Keratinocyte (primary cell): Measurements from ENCODE around the gene AGPS. TPM values are rescaled to one million over a fixed set of nuclear protein-coding genes. Genes with fewer than 3 reads are reported as not detected.

Experiments used
- DNase-seq: peaks from one replicate; pipeline ENCODE4 v3.0.0-alpha.2; 2011; ENCODE audit warnings: low read depth, missing footprints, low spot score
- FAIRE-seq: peaks from 2 replicates; lab custom pipeline; 2011; peaks lifted over from hg19 to GRCh38; lab: Jason Lieb, UNC
- H2AFZ ChIP-seq: 2 replicates; pipeline ENCODE4 v1.6.0; 2012; ENCODE audit warnings: low read length, control low read depth, inconsistent platforms; ENCODE audit not compliant: control insufficient read depth
- H3K27ac ChIP-seq: 2 replicates; pipeline ENCODE4 v1.5.1; 2011; ENCODE audit warnings: low read length; ENCODE audit not compliant: control insufficient read depth, insufficient read depth
- H3K27me3 ChIP-seq: 3 replicates; pipeline ENCODE4 v1.6.0; 2011; ENCODE audit warnings: low read length; ENCODE audit not compliant: control insufficient read depth, insufficient read depth; ENCODE audit errors: extremely low read depth
- H3K36me3 ChIP-seq, 2 experiments: 2 replicates in 1 of 2; 3 replicates in 1 of 2; pipeline ENCODE4 v1.5.1; 2011; ENCODE audit warnings: low read length in 2 of 2, mild to moderate bottlenecking in 1 of 2; ENCODE audit not compliant: control insufficient read depth in 2 of 2, insufficient read depth in 2 of 2; ENCODE audit errors: extremely low read depth in 1 of 2
- H3K4me1 ChIP-seq: 3 replicates; pipeline ENCODE4 v1.5.1; 2011; ENCODE audit warnings: low read length; ENCODE audit not compliant: control insufficient read depth, insufficient read depth; ENCODE audit errors: extremely low read depth
- H3K4me2 ChIP-seq: 3 replicates; pipeline ENCODE4 v1.6.0; 2011; ENCODE audit warnings: low read depth, low read length; ENCODE audit not compliant: control insufficient read depth, insufficient read depth; ENCODE audit errors: extremely low read depth
- H3K4me3 ChIP-seq, 3 experiments: fragments of 200-600 bp in 1 of 3; sonication (generic) in 1 of 3; 2 replicates in 2 of 3; 3 replicates in 1 of 3; pipeline ENCODE4 v1.5.1; 2011 to 2016; ENCODE audit warnings: low read length in 3 of 3, mild to moderate bottlenecking in 3 of 3, control low read depth in 2 of 3, inconsistent platforms in 1 of 3, low read depth in 1 of 3, mixed read lengths in 1 of 3, mixed run types in 1 of 3, moderate library complexity in 1 of 3; ENCODE audit not compliant: control insufficient read depth in 2 of 3, insufficient read depth in 2 of 3; ENCODE audit errors: extremely low read depth in 1 of 3
- H3K79me2 ChIP-seq: 2 replicates; pipeline ENCODE4 v1.6.0; 2012; ENCODE audit warnings: low read length; ENCODE audit not compliant: control insufficient read depth, insufficient read depth
- H3K9ac ChIP-seq: 3 replicates; pipeline ENCODE4 v1.6.0; 2011; ENCODE audit warnings: low read length; ENCODE audit not compliant: control insufficient read depth, insufficient read depth; ENCODE audit errors: extremely low read depth
- H3K9me1 ChIP-seq: 3 replicates; pipeline ENCODE4 v1.6.0; 2011; ENCODE audit warnings: low read length; ENCODE audit not compliant: control insufficient read depth, insufficient read depth; ENCODE audit errors: extremely low read depth
- H3K9me3 ChIP-seq: 2 replicates; pipeline ENCODE4 v1.5.1; 2012; ENCODE audit warnings: low read depth, low read length; ENCODE audit not compliant: control insufficient read depth
- H4K20me1 ChIP-seq: 3 replicates; pipeline ENCODE4 v1.6.0; 2011; ENCODE audit warnings: low read length; ENCODE audit not compliant: control insufficient read depth, insufficient read depth; ENCODE audit errors: extremely low read depth
- CTCF ChIP-seq, 3 experiments: IDR thresholded peaks in 1 of 3; conservative IDR thresholded peaks in 1 of 3; optimal IDR thresholded peaks in 1 of 3; 2 replicates in 2 of 3; 3 replicates in 1 of 3; pipeline versions ENCODE3 to v1.5.1; 2011; ENCODE audit warnings: low read length in 3 of 3, mild to moderate bottlenecking in 3 of 3, moderate library complexity in 2 of 3, control low read depth in 1 of 3, inconsistent platforms in 1 of 3; ENCODE audit not compliant: insufficient read depth in 2 of 3; ENCODE audit errors: extremely low read depth in 1 of 3
- EZH2 ChIP-seq: IDR thresholded peaks from one replicate; pipeline ENCODE4 v1.6.1; 2012; ENCODE audit warnings: inconsistent platforms, mild to moderate bottlenecking, low read length, moderate library complexity
- dilution Hi-C: fragments of 300-500 bp; cut with MboI; formaldehyde crosslinking; loops from one replicate; pipeline ENCODE4 v1.7.0; 2020; ENCODE audit warnings: low sequenced_read_pairs; ENCODE audit not compliant: extremely low pct_ligation_motif_present
- polyA plus RNA-seq, 5 experiments: library from polyadenylated mRNA; depleted of rRNA in 3 of 5; stranded (reverse) in 3 of 5; stranded (forward) in 1 of 5; unstranded in 1 of 5; fragments of >200 nt; gene quantifications; 1 replicate in 1 of 5; 2 replicates in 3 of 5; 3 replicates in 1 of 5; pipeline versions ENCODE4 v1.2.1 to v1.2.3, GENCODE V29; 2011 to 2012; ENCODE audit warnings: missing spikeins in 2 of 5, low read depth in 1 of 5, low replicate concordance in 1 of 5

Gene AGPS
- polyA plus RNA-seq, 1 donor (not counting 4 experiments of a cell fraction or from before 2014, with no cell fraction given) = 28.0 TPM

GRCh38 chr2:177344316-177344715 is 48.3 kb upstream of the AGPS start:
- FAIRE-seq = no peak

GRCh38 chr2:177346192-177346591 is 46.4 kb upstream of the AGPS start:
- no peak overlapping the region for H3K9ac ChIP-seq
- H3K79me2 ChIP-seq = no peaks in the 10 kb centered on the region
- DNase-seq = no peak
- no peaks in the 10 kb centered on the region for H4K20me1 ChIP-seq
- no peaks in the 10 kb centered on the region for H3K36me3 ChIP-seq
- H3K9me3 ChIP-seq = no peaks in the 10 kb centered on the region
- no peaks in the 10 kb centered on the region for H3K4me1 ChIP-seq
- no peak overlapping the region for H2AFZ ChIP-seq
- no peak overlapping the region for H3K4me3 ChIP-seq
- TF ChIP-seq CTCF (optimal IDR thresholded peaks at IDR 0.05 in 1 of 3, IDR thresholded peaks at IDR 0.05 in 1 of 3, conservative IDR thresholded peaks at IDR 0.05 in 1 of 3; ENCODE audit: extremely low read depth in 1 of 3, insufficient read depth in 2 of 3, low read length in 3 of 3) (no peak), EZH2 (no peak)
- no peak overlapping the region for H3K4me2 ChIP-seq
- H3K27me3 ChIP-seq = no peaks in the 10 kb centered on the region
- no peak for FAIRE-seq
- no peak overlapping the region for H3K27ac ChIP-seq
- dilution Hi-C loops = no loop called here
- H3K9me1 ChIP-seq = no peaks in the 10 kb centered on the region

More at GRCh38 chr2:177344316-177344715, 48.3 kb upstream of the AGPS start:
- H3K36me3 ChIP-seq = no peaks in the 10 kb centered on the region
- no peak overlapping the region for H3K9ac ChIP-seq
- no peaks in the 10 kb centered on the region for H3K9me1 ChIP-seq
- no peaks in the 10 kb centered on the region for H4K20me1 ChIP-seq
- no peak overlapping the region for H3K4me2 ChIP-seq
- no peaks in the 10 kb centered on the region for H3K27me3 ChIP-seq
- H2AFZ ChIP-seq = no peak overlapping the region
- no peaks in the 10 kb centered on the region for H3K4me1 ChIP-seq
- TF ChIP-seq CTCF (optimal IDR thresholded peaks at IDR 0.05 in 1 of 3, IDR thresholded peaks at IDR 0.05 in 1 of 3, conservative IDR thresholded peaks at IDR 0.05 in 1 of 3; ENCODE audit: extremely low read depth in 1 of 3, insufficient read depth in 2 of 3, low read length in 3 of 3) = no peak
- no peak for TF ChIP-seq EZH2
- no peak overlapping the region for H3K4me3 ChIP-seq
- no peaks in the 10 kb centered on the region for H3K9me3 ChIP-seq
- no peak for DNase-seq
- H3K79me2 ChIP-seq = no peaks in the 10 kb centered on the region
- dilution Hi-C loops = no loop called here
- H3K27ac ChIP-seq = no peak overlapping the region
